CD4-positive, alpha-beta memory T cell (primary cell): ENCODE measurements around the gene PDGFB. TPM values are rescaled to one million over a fixed set of nuclear protein-coding genes. Genes with fewer than 3 reads are reported as not detected.

ENCODE experiments used
- CTCF ChIA-PET: fragments of 350-600 bp; sonication (Branson Sonifier 250); formaldehyde crosslinking; loops from one replicate; lab custom pipeline; 2021; ENCODE audit warnings: inconsistent platforms; ENCODE audit not compliant: partially characterized antibody; lab: Charles Lee
- POLR2A ChIA-PET: fragments of 350-600 bp; sonication (Branson Sonifier 250); formaldehyde crosslinking; loops from one replicate; lab custom pipeline; 2021; ENCODE audit not compliant: partially characterized antibody; lab: Charles Lee
- DNase-seq, 5 donors: peaks; one replicate each; pipeline versions ENCODE4 v3.0.0 to v3.0.0-alpha.2; 2020 to 2022; ENCODE audit warnings: mixed read lengths in 1 of 5
- H3K27ac ChIP-seq: one replicate; pipeline ENCODE4 v1.7.0; 2013; ENCODE audit warnings: low read depth, low read length
- H3K27me3 ChIP-seq: 2 replicates; pipeline ENCODE4 v1.7.0; 2013; ENCODE audit warnings: mild to moderate bottlenecking, low read length, moderate library complexity; ENCODE audit not compliant: insufficient read depth
- H3K36me3 ChIP-seq: 2 replicates; pipeline ENCODE4 v1.7.0; 2013; ENCODE audit warnings: mild to moderate bottlenecking, low read length, moderate library complexity; ENCODE audit not compliant: insufficient read depth
- H3K4me1 ChIP-seq: 2 replicates; pipeline ENCODE4 v1.7.0; 2013; ENCODE audit warnings: mild to moderate bottlenecking, low read length, moderate library complexity; ENCODE audit not compliant: insufficient read depth
- H3K4me3 ChIP-seq, 2 donors: one replicate each; pipeline ENCODE4 v1.7.0; 2013; ENCODE audit warnings: low read length in 2 of 2, mild to moderate bottlenecking in 1 of 2
- H3K9me3 ChIP-seq, 2 donors: one replicate each; pipeline ENCODE4 v1.7.0; 2013; ENCODE audit warnings: low read length in 2 of 2, control low read depth in 1 of 2; ENCODE audit not compliant: control insufficient read depth in 1 of 2
- H3K27ac Mint-ChIP-seq, 7 donors: one replicate each; pipeline ENCODE4 v1.8.0; 2020 to 2021; ENCODE audit warnings: mixed read lengths in 7 of 7, mild to moderate bottlenecking in 6 of 7, inconsistent platforms in 3 of 7, moderate library complexity in 3 of 7
- H3K27me3 Mint-ChIP-seq, 2 donors: one replicate each; pipeline ENCODE4 v1.8.0; 2020 to 2021; ENCODE audit warnings: mixed read lengths in 2 of 2
- H3K36me3 Mint-ChIP-seq, 2 donors: one replicate each; pipeline ENCODE4 v1.8.0; 2020 to 2021; ENCODE audit warnings: mixed read lengths in 2 of 2, inconsistent platforms in 1 of 2, mild to moderate bottlenecking in 1 of 2
- H3K4me1 Mint-ChIP-seq, 4 donors: one replicate each; pipeline ENCODE4 v1.8.0; 2020 to 2021; ENCODE audit warnings: mixed read lengths in 4 of 4, mild to moderate bottlenecking in 1 of 4
- H3K4me3 Mint-ChIP-seq, 8 donors: one replicate each; pipeline ENCODE4 v1.8.0; 2020 to 2021; ENCODE audit warnings: mixed read lengths in 8 of 8, mild to moderate bottlenecking in 7 of 8, moderate library complexity in 6 of 8, inconsistent platforms in 3 of 8
- H3K9me3 Mint-ChIP-seq, 8 donors: one replicate each; pipeline ENCODE4 v1.8.0; 2020 to 2021; ENCODE audit warnings: mixed read lengths in 8 of 8, mild to moderate bottlenecking in 5 of 8, inconsistent platforms in 3 of 8, moderate library complexity in 1 of 8
- intact Hi-C: fragments of 100-400 bp; cut with micrococcal nuclease; formaldehyde crosslinking; loops from one replicate; pipeline ENCODE4 v1.15.1; 2023
- polyA plus RNA-seq, 2 donors: library from polyadenylated mRNA; unstranded; fragments of 300-500 nt; fragmentation: Illumina TruSeq; gene quantifications; one replicate each; pipeline ENCODE4 v1.2.3, GENCODE V29; 2021
- total RNA-seq, 2 experiments: library from RNA; stranded (reverse); gene quantifications; one replicate each; pipeline ENCODE4 v1.2.3, GENCODE V29; 2021

PDGFB gene
- total and polyA plus RNA-seq, 4 experiments from 2014 or later: 6.8 to 16.9 (median 13.6) TPM

DNA sequence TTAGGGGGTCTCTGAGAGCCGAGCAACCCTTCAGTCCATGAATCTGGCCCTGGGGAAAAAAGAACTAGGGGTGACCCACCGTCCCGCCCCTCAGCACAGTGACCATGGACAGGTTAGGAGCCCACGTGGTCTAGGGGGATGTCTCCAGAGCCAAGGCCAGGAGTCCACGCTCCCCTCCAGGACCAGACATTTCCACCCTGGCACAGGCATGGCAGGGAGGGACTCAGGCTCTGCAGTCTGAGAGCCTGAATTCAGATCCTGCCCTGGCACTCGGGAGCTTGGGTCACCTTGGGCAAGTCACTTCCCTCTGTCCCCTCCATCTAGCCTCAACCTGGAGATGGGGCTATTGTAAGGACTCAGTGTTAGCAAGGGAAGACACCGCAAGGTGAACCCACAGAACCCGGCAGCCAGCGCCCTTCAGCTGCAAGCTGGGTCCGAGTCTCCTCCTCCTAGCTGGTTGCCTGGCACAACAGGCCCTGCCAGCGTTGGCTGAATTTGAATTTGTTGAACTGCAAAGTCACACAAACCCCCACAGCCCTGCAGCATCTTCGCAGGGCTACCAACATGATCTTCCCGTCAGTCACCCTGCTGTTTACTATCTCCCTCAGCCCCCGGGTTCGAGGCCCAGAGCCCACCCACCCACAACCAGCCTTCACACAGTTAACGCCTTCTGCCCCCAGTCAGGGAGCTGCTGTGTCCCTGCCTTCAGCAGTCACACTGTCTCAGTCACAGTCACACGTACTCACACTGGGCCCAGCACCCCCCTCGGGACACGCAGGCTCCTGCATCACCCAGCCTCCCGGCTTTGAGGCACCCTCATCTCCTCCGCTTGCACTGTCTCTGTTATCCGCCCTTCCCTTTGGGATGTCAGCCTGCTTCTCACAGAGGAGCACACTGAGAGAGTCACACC, 603 bp upstream of the PDGFB start:
- Histone ChIP-seq H3K4me3 (no peak overlapping the region), H3K36me3 (no peaks in the 10 kb centered on the region), H3K4me1 (peaks cover 32% of the 10 kb centered on the region), H3K27ac (no peak overlapping the region), H3K27me3 (no peaks in the 10 kb centered on the region), H3K9me3 (no peaks in the 10 kb centered on the region)
- no peak for DNase-seq
- peaks cover 19 to 49% (median 25%) of the 10 kb centered on the region in 4 donors for H3K4me1 Mint-ChIP-seq
- H3K27me3 Mint-ChIP-seq: peaks cover 5 to 11% of the 10 kb centered on the region in 2 donors
- intact Hi-C loops: loop anchor here (10.0 kb wide), 1 partner anchor 279 kb away; the partner anchor contains the start of gene ATF4
- ChIA-PET CTCF (interaction anchor here (1.4 kb wide), 1 partner anchor 74 kb away, joined by 4 read pairs; no protein-coding TSS in a partner anchor), POLR2A (interaction anchor here (0.8 to 9.1 kb wide), 9 partner anchors 9 to 93 kb away, joined by 3 to 167 read pairs (median 6); partner anchors contain the start of genes CBX7 and RPL3)
- H3K9me3 Mint-ChIP-seq: peaks cover 0 to 2% (median 0%) of the 10 kb centered on the region in 8 donors
- peak overlapping the region in 5 of 7 donors; percentile 31 to 91 (median 63) for H3K27ac Mint-ChIP-seq
- H3K4me3 Mint-ChIP-seq: peak overlapping the region; percentile 68 to 85 (median 82)
- peaks cover 0 to 21% of the 10 kb centered on the region in 2 donors for H3K36me3 Mint-ChIP-seq

DNA sequence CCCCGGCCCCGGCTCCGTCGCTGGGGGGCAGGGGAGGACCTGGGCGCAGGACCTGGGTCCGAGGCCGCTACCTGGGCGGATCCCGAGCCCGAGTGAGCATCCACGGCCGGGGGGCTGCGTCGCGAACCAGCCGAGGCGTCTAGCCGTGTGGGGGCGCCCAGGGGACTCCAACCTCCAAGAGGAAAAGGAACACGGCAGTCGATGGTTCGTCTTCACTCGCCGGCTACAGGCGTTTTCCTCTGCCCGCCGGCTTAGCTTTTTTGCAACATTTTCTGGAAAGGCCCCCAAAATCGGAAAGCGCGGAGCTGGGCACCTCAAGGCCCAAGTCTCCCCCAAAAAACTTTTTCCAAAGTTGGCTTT, 666 bp downstream of the PDGFB start:
- peaks cover 45% of the 10 kb centered on the region for H3K4me1 ChIP-seq
- H3K36me3 Mint-ChIP-seq: peaks cover 0 to 22% of the 10 kb centered on the region in 2 donors
- H3K27ac Mint-ChIP-seq: peak overlapping the region in 5 of 7 donors; percentile 51 to 91 (median 86)
- H3K27ac ChIP-seq: no peak overlapping the region
- no peaks in the 10 kb centered on the region for H3K36me3 ChIP-seq
- CTCF ChIA-PET: interaction anchor here (0.8 to 1.6 kb wide), 3 partner anchors 70 to 74 kb away, joined by 3 to 4 read pairs (median 3); no protein-coding TSS in a partner anchor
- POLR2A ChIA-PET: interaction anchor here (0.7 to 9.1 kb wide), 9 partner anchors 8 to 91 kb away, joined by 3 to 167 read pairs (median 6); partner anchors contain the start of genes CBX7 and RPL3
- H3K27me3 ChIP-seq: no peaks in the 10 kb centered on the region
- peak in 1 of 5 donors; percentile 22 for DNase-seq
- peaks cover 25 to 62% (median 36%) of the 10 kb centered on the region in 4 donors for H3K4me1 Mint-ChIP-seq
- H3K9me3 Mint-ChIP-seq: peaks cover 0 to 2% (median 0%) of the 10 kb centered on the region in 8 donors
- H3K27me3 Mint-ChIP-seq: peaks cover 5 to 9% of the 10 kb centered on the region in 2 donors
- no peaks in the 10 kb centered on the region for H3K9me3 ChIP-seq
- intact Hi-C loops: loop anchor here (5.0 to 10.0 kb wide), 2 partner anchors 37 to 281 kb away; partner anchors contain the start of gene ATF4
- H3K4me3 Mint-ChIP-seq: peak overlapping the region; percentile 79 to 89 (median 86)
- H3K4me3 ChIP-seq: peak overlapping the region in 1 of 2 donors; percentile 47

DNA sequence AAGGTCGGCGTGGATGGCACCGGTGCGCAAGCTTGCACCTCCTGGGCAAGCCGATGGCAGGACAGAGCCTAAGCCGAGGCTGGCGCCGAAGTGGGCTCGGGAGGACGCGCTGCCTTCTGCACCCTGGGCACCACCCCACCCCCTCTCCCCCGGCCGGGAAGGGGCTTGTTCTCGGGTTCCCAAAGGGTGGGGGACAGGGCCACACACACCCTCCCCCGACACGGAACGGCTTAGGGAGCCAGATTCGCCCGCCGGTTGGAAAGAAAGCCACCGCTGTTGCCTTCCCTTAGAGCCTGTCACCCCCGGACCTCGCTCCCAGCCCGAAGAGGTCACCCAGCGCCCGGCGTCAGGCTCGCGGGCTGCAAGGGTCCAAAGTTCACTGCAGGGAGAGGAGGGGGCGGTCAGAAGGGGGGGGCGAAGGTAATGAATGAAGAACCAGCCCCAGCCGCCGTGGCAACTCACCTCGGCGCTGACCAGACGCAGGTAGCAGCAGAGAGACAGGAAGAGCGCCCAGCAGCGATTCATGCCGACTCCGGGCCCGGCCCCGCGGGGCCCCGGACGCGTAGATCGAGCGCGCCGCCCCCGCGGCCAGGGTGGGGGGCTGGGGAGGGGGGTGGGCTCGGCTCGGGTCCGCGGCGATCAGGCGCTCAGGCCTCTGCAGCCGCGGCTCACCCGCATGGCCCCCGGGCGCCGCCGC, 1.2 kb downstream of the PDGFB start:
- peak overlapping the region in 3 of 7 donors; percentile 48 to 91 (median 85) for H3K27ac Mint-ChIP-seq
- Histone ChIP-seq H3K4me1 (peaks cover 50% of the 10 kb centered on the region), H3K27me3 (no peaks in the 10 kb centered on the region), H3K9me3 (no peaks in the 10 kb centered on the region), H3K36me3 (no peaks in the 10 kb centered on the region), H3K27ac (peak overlapping the region; percentile 36), H3K4me3 (peak overlapping the region; percentile 42 to 68)
- POLR2A ChIA-PET: interaction anchor here (0.9 to 9.1 kb wide), 15 partner anchors 7 to 95 kb away, joined by 3 to 167 read pairs (median 5); partner anchors contain the start of genes CBX7 and RPL3
- H3K4me3 Mint-ChIP-seq: peak overlapping the region; percentile 86 to 96 (median 89)
- peaks cover 25 to 67% (median 39%) of the 10 kb centered on the region in 4 donors for H3K4me1 Mint-ChIP-seq
- H3K9me3 Mint-ChIP-seq: peaks cover 0 to 2% (median 0%) of the 10 kb centered on the region in 8 donors
- DNase-seq: no peak
- H3K27me3 Mint-ChIP-seq: peaks cover 5 to 9% of the 10 kb centered on the region in 2 donors
- H3K36me3 Mint-ChIP-seq: peaks cover 0 to 22% of the 10 kb centered on the region in 2 donors
- intact Hi-C loops: loop anchor here (2.0 to 10.0 kb wide), 3 partner anchors 36 to 281 kb away; partner anchors contain the start of genes ATF4 and RPL3
- CTCF ChIA-PET: interaction anchor here (1.0 to 1.6 kb wide), 4 partner anchors 70 to 74 kb away, joined by 3 to 4 read pairs (median 4); no protein-coding TSS in a partner anchor

DNA sequence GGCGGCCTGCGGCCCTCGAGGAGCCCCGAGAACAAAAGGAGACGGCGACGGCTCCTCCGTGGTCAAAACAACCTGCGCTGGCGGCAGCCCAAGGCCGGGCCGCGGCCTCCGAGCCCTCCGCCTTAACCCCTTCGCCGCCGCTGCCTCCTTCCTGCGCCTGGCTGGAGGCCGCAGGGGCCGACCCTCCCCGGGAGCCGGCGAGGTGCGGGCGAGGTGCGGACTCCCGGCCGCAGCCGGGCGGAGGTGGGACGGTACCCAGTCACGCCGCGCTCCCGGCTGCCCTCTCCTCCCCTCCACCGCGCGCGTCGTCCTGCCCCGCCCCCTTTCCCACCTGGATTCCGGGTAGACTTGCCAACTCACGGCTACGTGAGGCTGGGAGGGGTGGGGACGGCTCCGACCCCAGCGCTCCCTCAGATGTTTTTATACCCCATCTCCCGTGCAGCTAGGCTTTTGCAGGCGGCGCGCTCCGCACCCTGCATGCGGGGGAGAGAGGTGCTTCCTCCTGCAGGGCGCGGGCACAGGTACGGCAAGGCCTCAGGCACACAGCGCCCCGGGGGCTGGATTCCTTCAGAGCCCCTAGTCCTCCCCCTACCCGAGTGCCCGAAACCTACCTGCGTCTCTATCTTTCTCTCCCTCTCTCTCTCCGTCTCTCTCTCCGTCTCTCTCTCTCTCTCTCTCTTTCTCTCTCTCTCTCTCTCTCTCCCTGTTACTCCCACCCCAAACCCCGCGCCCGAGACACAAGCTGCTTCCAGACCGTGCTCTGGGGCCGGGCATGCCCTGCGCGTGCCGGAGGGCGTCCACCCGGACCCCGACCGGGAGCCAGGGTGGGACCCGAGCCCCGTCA, 2.0 kb downstream of the PDGFB start:
- peak; percentile 50 to 64 (median 54) for DNase-seq
- intact Hi-C loops: loop anchor here (2.0 to 10.0 kb wide), 3 partner anchors 36 to 282 kb away; partner anchors contain the start of genes ATF4 and RPL3
- peaks cover 57% of the 10 kb centered on the region for H3K4me1 ChIP-seq

DNA sequence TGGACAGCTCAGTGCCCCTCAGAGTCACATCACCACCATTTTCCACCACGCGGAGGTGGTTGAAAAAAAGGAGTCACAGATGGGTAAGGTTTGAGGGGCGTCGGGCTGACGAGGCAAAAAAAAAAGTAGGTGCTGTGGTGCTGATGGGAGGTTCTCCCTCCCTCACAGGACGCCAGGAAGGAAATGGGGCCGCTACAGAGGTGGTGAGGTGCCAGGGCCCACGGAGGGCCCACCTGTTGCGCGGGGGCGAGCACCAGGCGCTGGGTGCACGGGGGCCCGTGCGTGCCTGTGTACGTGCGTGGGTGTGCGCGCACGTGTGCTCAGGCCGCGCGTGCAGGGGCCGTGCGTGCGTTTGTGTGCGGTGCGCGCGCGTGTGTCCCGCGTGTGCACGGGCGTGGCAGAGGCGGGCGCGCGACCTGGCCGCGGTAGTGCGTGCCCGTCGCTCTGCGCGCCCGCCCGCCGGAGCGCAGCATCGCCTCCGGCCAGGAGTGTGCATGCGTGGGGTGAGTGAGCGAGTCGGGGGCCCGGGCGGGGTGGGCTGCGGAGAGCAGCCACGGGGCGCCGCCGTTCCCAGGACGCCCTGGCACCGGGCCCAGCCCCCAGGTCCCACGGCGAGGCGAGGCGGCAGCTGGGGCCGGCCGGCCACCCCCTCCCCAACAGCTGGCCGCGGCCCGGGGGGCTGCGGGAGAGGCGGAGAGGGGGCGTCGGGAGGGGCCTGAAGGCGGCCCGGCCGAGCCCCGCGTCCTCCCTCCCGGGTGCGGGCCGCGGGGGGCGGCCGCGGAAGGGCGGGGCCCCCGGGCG, 2.8 kb downstream of the PDGFB start:
- no peaks in the 10 kb centered on the region for H3K27me3 ChIP-seq
- intact Hi-C loops: loop anchor here (1.0 to 10.0 kb wide), 5 partner anchors 35 to 369 kb away; partner anchors contain the start of genes ATF4, CBX6 and RPL3

More for the DNA sequence above, 2.0 kb downstream of the PDGFB start:
- Mint-ChIP-seq H3K4me1 (peaks cover 25 to 75% (median 45%) of the 10 kb centered on the region in 4 donors), H3K27me3 (peaks cover 5 to 9% of the 10 kb centered on the region in 2 donors), H3K9me3 (peaks cover 0 to 2% (median 0%) of the 10 kb centered on the region in 8 donors), H3K27ac (peak overlapping the region; percentile 81 to 97 (median 86)), H3K36me3 (peaks cover 0 to 20% of the 10 kb centered on the region in 2 donors), H3K4me3 (peak overlapping the region; percentile 88 to 96 (median 92))
- Histone ChIP-seq H3K4me3 (peak overlapping the region; percentile 42 to 68), H3K36me3 (no peaks in the 10 kb centered on the region), H3K27ac (peak overlapping the region; percentile 36), H3K9me3 (no peaks in the 10 kb centered on the region), H3K27me3 (no peaks in the 10 kb centered on the region)
- ChIA-PET POLR2A (interaction anchor here (0.9 to 9.1 kb wide), 14 partner anchors 8 to 94 kb away, joined by 3 to 167 read pairs (median 4); partner anchors contain the start of genes CBX7 and RPL3), CTCF (interaction anchor here (1.0 to 1.6 kb wide), 3 partner anchors 69 to 74 kb away, joined by 4 read pairs; no protein-coding TSS in a partner anchor)

More for the DNA sequence above, 2.8 kb downstream of the PDGFB start:
- peak; percentile 77 to 81 (median 79) for DNase-seq
- Mint-ChIP-seq H3K27ac (peak overlapping the region; percentile 90 to 99 (median 94)), H3K36me3 (peaks cover 0 to 20% of the 10 kb centered on the region in 2 donors), H3K9me3 (peaks cover 0 to 2% (median 0%) of the 10 kb centered on the region in 8 donors), H3K4me1 (peaks cover 31 to 81% (median 51%) of the 10 kb centered on the region in 4 donors), H3K27me3 (peaks cover 5 to 9% of the 10 kb centered on the region in 2 donors), H3K4me3 (peak overlapping the region; percentile 87 to 93 (median 91))
- H3K4me1 ChIP-seq: peaks cover 65% of the 10 kb centered on the region
- no peaks in the 10 kb centered on the region for H3K9me3 ChIP-seq
- H3K4me3 ChIP-seq: peak overlapping the region in 1 of 2 donors; percentile 68
- no peaks in the 10 kb centered on the region for H3K36me3 ChIP-seq
- CTCF ChIA-PET: interaction anchor here (0.6 to 2.7 kb wide), 6 partner anchors 26 to 75 kb away, joined by 4 to 23 read pairs (median 5); no protein-coding TSS in a partner anchor
- POLR2A ChIA-PET: interaction anchor here (0.6 to 9.1 kb wide), 22 partner anchors 9 to 802 kb away, joined by 3 to 167 read pairs (median 5); partner anchors contain the start of genes CBX6, CBX7 and RPL3
- peak overlapping the region; percentile 38 for H3K27ac ChIP-seq
